Uterus (tissue), 2 donors: ENCODE measurements around the gene ALDH1A3.

Experiments
- POLR2A ChIP-seq, 2 donors: fragments of 450-650 bp; IDR thresholded peaks; one replicate each; pipeline ENCODE4 v1.6.1; 2016; ENCODE audit warnings: antibody characterized with exemption in 2 of 2, mild to moderate bottlenecking in 1 of 2, moderate library complexity in 1 of 2
- TF ChIP-seq, protein P1 (sequence below), 4 experiments: fragments of 200-600 bp in 2 of 4; fragments of 450-650 bp in 2 of 4; sonication (generic) in 2 of 4; IDR thresholded peaks; one replicate each; pipeline ENCODE4 v1.5.1; 2016 to 2019; ENCODE audit warnings: antibody characterized with exemption in 4 of 4, mild to moderate bottlenecking in 2 of 4, moderate library complexity in 1 of 4

DNA sequence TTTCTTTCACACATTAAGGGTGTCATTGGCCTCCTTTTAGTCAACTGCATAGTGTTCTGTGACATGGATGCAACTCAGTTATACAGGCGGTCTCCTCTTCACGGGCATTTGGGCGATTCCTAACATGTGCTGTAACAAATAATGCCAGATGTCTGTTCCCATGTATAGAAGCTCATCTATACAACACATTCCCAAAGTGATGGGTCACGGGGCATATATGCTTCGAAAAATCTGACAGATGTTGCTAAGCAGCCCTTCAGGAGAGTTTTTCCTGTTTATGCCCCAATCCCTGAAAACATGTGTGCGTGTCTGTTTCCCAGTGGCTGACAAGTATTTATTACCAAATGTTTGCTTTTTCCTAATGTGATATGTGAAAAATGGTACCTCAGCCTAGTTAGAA, 65.4 kb downstream of the ALDH1A3 start:
- TF ChIP-seq, protein P1, sequence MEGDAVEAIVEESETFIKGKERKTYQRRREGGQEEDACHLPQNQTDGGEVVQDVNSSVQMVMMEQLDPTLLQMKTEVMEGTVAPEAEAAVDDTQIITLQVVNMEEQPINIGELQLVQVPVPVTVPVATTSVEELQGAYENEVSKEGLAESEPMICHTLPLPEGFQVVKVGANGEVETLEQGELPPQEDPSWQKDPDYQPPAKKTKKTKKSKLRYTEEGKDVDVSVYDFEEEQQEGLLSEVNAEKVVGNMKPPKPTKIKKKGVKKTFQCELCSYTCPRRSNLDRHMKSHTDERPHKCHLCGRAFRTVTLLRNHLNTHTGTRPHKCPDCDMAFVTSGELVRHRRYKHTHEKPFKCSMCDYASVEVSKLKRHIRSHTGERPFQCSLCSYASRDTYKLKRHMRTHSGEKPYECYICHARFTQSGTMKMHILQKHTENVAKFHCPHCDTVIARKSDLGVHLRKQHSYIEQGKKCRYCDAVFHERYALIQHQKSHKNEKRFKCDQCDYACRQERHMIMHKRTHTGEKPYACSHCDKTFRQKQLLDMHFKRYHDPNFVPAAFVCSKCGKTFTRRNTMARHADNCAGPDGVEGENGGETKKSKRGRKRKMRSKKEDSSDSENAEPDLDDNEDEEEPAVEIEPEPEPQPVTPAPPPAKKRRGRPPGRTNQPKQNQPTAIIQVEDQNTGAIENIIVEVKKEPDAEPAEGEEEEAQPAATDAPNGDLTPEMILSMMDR (IDR thresholded peaks at IDR 0.05): no peak
- TF ChIP-seq POLR2A (IDR thresholded peaks at IDR 0.05): no peak
